ENCODE measurements around the gene KRTAP2-1. TPM values are rescaled to one million over a fixed set of nuclear protein-coding genes. Genes with fewer than 3 reads are reported as not detected.
"Not testable (repeated sequence)": the region's sequence is repeated elsewhere in the genome, so short reads cannot be mapped to it uniquely, and the experiment has no call there.

KRTAP2-1 gene
- total and polyA plus RNA-seq, 4 donors, result not detected

DNA sequence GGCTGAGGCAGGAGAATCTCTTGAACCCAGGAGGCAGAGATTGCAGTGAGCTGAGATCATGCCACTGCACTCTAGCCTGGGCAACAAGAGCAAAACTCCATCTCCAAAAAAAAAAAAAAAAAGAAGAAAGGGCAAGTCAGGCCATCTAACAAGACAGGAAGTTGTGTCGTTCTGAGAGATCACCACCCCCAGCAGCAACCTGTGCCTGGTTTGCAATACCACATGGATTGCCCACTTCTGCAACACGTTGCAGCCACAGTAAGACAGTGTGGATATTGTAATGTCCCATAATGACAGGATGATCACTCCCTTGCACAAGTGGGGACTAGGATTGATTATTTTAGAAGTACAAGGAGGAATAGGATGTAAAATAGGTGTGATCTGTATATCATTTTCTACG, 21.9 kb upstream of the KRTAP2-1 start:
- H3K9me3 ChIP-seq (ENCODE audit: control insufficient read depth, insufficient read depth, low read length), result no peaks in the 10 kb centered on the region
- H3K27me3 ChIP-seq (ENCODE audit: control insufficient read depth, insufficient read depth, low read length), result no peaks in the 10 kb centered on the region
- H3K4me1 ChIP-seq (ENCODE audit: control insufficient read depth, insufficient read depth, low read length), result no peaks in the 10 kb centered on the region
- H3K27ac ChIP-seq (ENCODE audit: low read depth, low read length), result no peak overlapping the region
- H3K36me3 ChIP-seq (ENCODE audit: control insufficient read depth, insufficient read depth, low read length), result no peaks in the 10 kb centered on the region
- no peak for DNase-seq (ENCODE audit: low read depth in 4 of 6, low spot score in 6 of 6)
- 95% methylated on average over 2 of the region's 3 CpGs for WGBS (ENCODE audit: insufficient coverage)
- no peak overlapping the region for H3K4me3 ChIP-seq (ENCODE audit: low read depth, low read length)

DNA sequence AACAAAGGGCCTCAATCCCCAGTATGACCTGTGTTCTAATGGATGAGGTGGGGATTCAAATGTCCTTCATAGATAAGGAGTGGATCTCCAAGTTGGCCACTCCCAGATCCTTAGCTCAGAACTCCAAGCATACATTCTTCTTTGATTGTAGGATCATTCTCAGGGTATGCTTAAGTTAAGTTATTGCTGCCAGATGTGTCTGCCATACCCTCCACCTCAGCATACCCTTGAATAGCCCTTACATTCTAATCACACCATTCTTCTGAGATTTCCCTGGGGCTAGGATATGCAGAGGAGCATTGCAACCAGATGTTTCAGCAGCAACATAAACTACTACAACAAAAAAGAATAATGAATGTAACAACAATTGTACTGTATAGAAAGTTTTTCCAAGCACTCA, 20.2 kb upstream of the KRTAP2-1 start:
- H3K9me3 ChIP-seq (ENCODE audit: control insufficient read depth, insufficient read depth, low read length), result no peaks in the 10 kb centered on the region
- no peak for DNase-seq (ENCODE audit: low read depth in 4 of 6, low spot score in 6 of 6)

GRCh38 chr17:41065829-41066624, 18.9 kb upstream of the KRTAP2-1 start, which contains the start of gene KRTAP2-4:
Gene KRTAP2-4, minus strand, starts transcription at chr17:41065879. Its CDS starts 34 bp downstream, at chr17:41065845.
- no peaks in the 10 kb centered on the region for H3K36me3 ChIP-seq (ENCODE audit: control insufficient read depth, insufficient read depth, low read length)
- no peak for DNase-seq (ENCODE audit: low read depth in 4 of 6, low spot score in 6 of 6)
- 83% methylated on average over 1 of the region's 6 CpGs for WGBS (ENCODE audit: insufficient coverage)
- H3K4me1 ChIP-seq (ENCODE audit: control insufficient read depth, insufficient read depth, low read length), result no peaks in the 10 kb centered on the region
- no peak within 1 kb of the TSS for H3K27ac ChIP-seq (ENCODE audit: low read depth, low read length)
- no peaks in the 10 kb centered on the region for H3K9me3 ChIP-seq (ENCODE audit: control insufficient read depth, insufficient read depth, low read length)
- H3K4me3 ChIP-seq (ENCODE audit: low read depth, low read length), result no peak within 1 kb of the TSS
- H3K27me3 ChIP-seq (ENCODE audit: control insufficient read depth, insufficient read depth, low read length), result no peaks in the 10 kb centered on the region

More for the DNA sequence above, 20.2 kb upstream of the KRTAP2-1 start:
- no peaks in the 10 kb centered on the region for H3K36me3 ChIP-seq (ENCODE audit: control insufficient read depth, insufficient read depth, low read length)
- H3K4me3 ChIP-seq (ENCODE audit: low read depth, low read length), result no peak overlapping the region
- H3K27ac ChIP-seq (ENCODE audit: low read depth, low read length), result no peak overlapping the region
- no peaks in the 10 kb centered on the region for H3K27me3 ChIP-seq (ENCODE audit: control insufficient read depth, insufficient read depth, low read length)
- H3K4me1 ChIP-seq (ENCODE audit: control insufficient read depth, insufficient read depth, low read length), result no peaks in the 10 kb centered on the region

GRCh38 chr17:41065016-41065689, 18.0 kb upstream of the KRTAP2-1 start:
- DNase-seq (ENCODE audit: low read depth in 4 of 6, low spot score in 6 of 6); H3K4me3 ChIP-seq (ENCODE audit: low read depth, low read length); H3K36me3 ChIP-seq (ENCODE audit: control insufficient read depth, insufficient read depth, low read length); H3K27ac ChIP-seq (ENCODE audit: low read depth, low read length); H3K9me3 ChIP-seq (ENCODE audit: control insufficient read depth, insufficient read depth, low read length); H3K27me3 ChIP-seq (ENCODE audit: control insufficient read depth, insufficient read depth, low read length); H3K4me1 ChIP-seq (ENCODE audit: control insufficient read depth, insufficient read depth, low read length): not testable (repeated sequence)
- WGBS (ENCODE audit: insufficient coverage), result 94% methylated on average over 2 of the region's 16 CpGs

DNA sequence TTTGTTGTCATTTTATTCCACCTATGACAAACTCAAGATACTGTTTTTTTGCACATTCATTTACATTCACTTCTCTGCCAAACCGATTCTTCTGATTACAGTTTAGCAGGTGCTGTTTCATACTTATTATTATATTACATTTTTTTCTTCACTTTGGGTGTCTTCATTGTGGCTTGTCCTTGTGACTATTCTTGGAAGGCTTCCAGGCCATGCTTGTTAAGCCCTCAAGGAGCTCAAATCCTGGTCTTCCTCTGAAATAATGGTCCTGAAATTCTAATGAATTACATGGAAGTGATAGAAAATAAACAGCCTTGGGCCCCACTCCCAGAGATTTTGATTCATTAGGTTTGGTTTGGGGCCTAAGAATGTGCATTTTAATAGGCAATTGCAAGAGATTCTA, 17.2 kb upstream of the KRTAP2-1 start:
- no CpG with 5 or more reads among the region's 1 CpG for WGBS (ENCODE audit: insufficient coverage)
- Histone ChIP-seq H3K4me3 (ENCODE audit: low read depth, low read length) (no peak overlapping the region), H3K27me3 (ENCODE audit: control insufficient read depth, insufficient read depth, low read length) (no peaks in the 10 kb centered on the region), H3K4me1 (ENCODE audit: control insufficient read depth, insufficient read depth, low read length) (no peaks in the 10 kb centered on the region), H3K27ac (ENCODE audit: low read depth, low read length) (no peak overlapping the region), H3K36me3 (ENCODE audit: control insufficient read depth, insufficient read depth, low read length) (no peaks in the 10 kb centered on the region), H3K9me3 (ENCODE audit: control insufficient read depth, insufficient read depth, low read length) (no peaks in the 10 kb centered on the region)
- no peak for DNase-seq (ENCODE audit: low read depth in 4 of 6, low spot score in 6 of 6)

DNA sequence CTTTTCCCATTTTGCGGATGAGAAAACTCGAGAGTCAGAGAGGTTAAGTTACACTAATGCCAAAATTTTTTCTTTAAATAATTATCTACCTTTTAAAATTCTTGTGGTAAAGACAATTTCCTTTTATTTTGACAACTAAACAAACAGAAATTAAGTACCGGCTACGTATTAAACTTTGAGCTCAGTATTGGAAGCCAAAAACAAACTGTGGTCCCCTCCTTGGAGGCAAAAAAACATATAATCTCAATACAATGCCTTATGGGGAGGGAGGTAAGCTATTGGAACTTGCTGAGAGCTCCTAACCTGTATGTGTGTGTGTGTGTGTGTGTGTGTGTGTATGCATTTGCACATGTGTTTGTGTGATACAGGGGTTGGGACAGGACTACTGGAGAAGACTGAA, 16.3 kb upstream of the KRTAP2-1 start:
- no CpG with 5 or more reads among the region's 4 CpGs for WGBS (ENCODE audit: insufficient coverage)

GRCh38 chr17:41061964-41062363, 14.8 kb upstream of the KRTAP2-1 start:
- 60% methylated on average over 1 of the region's 1 CpG for WGBS (ENCODE audit: insufficient coverage)
- no peak for DNase-seq (ENCODE audit: low read depth in 4 of 6, low spot score in 6 of 6)

More for the DNA sequence above, 16.3 kb upstream of the KRTAP2-1 start:
- H3K4me3 ChIP-seq (ENCODE audit: low read depth, low read length), result no peak overlapping the region
- no peaks in the 10 kb centered on the region for H3K36me3 ChIP-seq (ENCODE audit: control insufficient read depth, insufficient read depth, low read length)
- no peaks in the 10 kb centered on the region for H3K27me3 ChIP-seq (ENCODE audit: control insufficient read depth, insufficient read depth, low read length)
- no peak for DNase-seq (ENCODE audit: low read depth in 4 of 6, low spot score in 6 of 6)
- no peaks in the 10 kb centered on the region for H3K4me1 ChIP-seq (ENCODE audit: control insufficient read depth, insufficient read depth, low read length)
- no peaks in the 10 kb centered on the region for H3K9me3 ChIP-seq (ENCODE audit: control insufficient read depth, insufficient read depth, low read length)
- no peak overlapping the region for H3K27ac ChIP-seq (ENCODE audit: low read depth, low read length)

DNA sequence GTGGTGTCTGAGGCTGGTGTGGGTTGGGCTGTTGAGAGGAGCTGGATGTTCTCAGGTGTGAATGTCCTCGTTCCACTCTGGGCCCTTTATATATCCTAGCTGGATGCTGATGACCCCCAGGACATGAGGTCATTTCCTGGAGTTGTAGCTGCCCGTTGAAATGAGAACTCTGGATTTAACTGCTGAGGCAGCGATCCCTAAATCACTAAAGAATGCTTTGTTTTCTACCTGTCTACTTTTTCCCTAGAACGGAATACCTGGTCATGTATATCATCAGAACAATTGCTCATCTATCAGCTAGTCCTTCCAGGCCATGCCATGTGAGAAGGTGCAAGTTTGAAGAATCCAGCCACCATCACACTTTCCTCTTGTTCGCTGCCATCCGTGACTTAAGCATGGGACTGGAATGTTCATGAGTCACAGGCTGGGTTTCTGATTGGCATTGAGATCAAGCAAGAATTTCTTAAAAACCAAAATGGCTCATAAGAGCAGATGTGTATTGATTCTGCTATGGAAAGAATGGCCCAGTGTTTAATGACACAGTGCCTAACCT, 13.0 kb upstream of the KRTAP2-1 start, which contains the start of gene KRTAP2-3:
KRTAP2-3 (minus strand) TSS at position 63 of the 553 bp plus-strand sequence. CDS start 64 bp downstream, outside the sequence.
- 80% methylated on average over 4 of the region's 6 CpGs for WGBS (ENCODE audit: insufficient coverage)
- Histone ChIP-seq H3K9me3 (ENCODE audit: control insufficient read depth, insufficient read depth, low read length) (no peaks in the 10 kb centered on the region), H3K27me3 (ENCODE audit: control insufficient read depth, insufficient read depth, low read length) (no peaks in the 10 kb centered on the region), H3K4me3 (ENCODE audit: low read depth, low read length) (no peak within 1 kb of the TSS), H3K36me3 (ENCODE audit: control insufficient read depth, insufficient read depth, low read length) (no peaks in the 10 kb centered on the region), H3K27ac (ENCODE audit: low read depth, low read length) (no peak within 1 kb of the TSS), H3K4me1 (ENCODE audit: control insufficient read depth, insufficient read depth, low read length) (no peaks in the 10 kb centered on the region)
- no peak for DNase-seq (ENCODE audit: low read depth in 4 of 6, low spot score in 6 of 6)

More at GRCh38 chr17:41061964-41062363, 14.8 kb upstream of the KRTAP2-1 start:
- Histone ChIP-seq H3K4me3 (ENCODE audit: low read depth, low read length) (no peak overlapping the region), H3K9me3 (ENCODE audit: control insufficient read depth, insufficient read depth, low read length) (no peaks in the 10 kb centered on the region), H3K36me3 (ENCODE audit: control insufficient read depth, insufficient read depth, low read length) (no peaks in the 10 kb centered on the region), H3K4me1 (ENCODE audit: control insufficient read depth, insufficient read depth, low read length) (no peaks in the 10 kb centered on the region), H3K27ac (ENCODE audit: low read depth, low read length) (no peak overlapping the region), H3K27me3 (ENCODE audit: control insufficient read depth, insufficient read depth, low read length) (no peaks in the 10 kb centered on the region)

DNA sequence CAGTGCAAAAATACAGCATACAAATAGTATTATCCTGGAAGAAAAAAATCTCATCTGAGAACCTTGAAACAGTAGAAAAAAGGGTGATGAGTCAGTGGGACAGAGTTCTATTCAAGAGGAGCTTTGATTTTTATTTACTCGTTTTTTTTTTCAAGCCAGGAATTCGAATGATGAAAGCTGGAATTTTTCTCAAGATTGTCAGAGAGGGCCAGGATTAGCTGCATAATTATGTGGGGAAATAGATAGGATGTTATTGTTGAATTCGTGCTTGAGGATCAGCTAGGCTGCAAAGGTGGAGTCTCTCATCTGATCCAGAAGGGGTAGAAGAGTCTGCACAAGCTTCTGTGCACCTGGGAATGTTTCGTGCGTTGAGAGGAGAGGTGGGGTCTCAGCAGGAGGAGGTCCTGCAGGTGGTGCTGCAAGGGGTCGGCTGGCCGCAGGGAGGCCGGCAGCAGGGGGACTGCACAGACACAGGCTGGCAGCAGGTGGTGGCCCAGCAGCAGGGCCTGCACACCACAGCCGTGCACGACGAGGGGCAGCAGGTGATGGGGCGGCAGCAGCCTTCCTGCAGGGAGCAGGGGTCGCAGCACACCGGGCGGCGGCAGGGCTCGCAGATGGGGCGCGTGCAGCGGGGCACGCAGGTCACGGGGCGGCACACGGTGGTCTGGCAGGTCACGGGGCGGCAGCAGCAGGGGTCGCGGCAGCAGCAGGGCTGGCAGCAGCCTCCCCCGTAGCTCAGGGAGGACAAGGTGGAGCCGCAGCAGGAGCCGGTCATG, 12.3 kb upstream of the KRTAP2-1 start:
- H3K4me1 ChIP-seq (ENCODE audit: control insufficient read depth, insufficient read depth, low read length); H3K9me3 ChIP-seq (ENCODE audit: control insufficient read depth, insufficient read depth, low read length); DNase-seq (ENCODE audit: low read depth in 4 of 6, low spot score in 6 of 6); H3K4me3 ChIP-seq (ENCODE audit: low read depth, low read length); H3K27ac ChIP-seq (ENCODE audit: low read depth, low read length); H3K27me3 ChIP-seq (ENCODE audit: control insufficient read depth, insufficient read depth, low read length); H3K36me3 ChIP-seq (ENCODE audit: control insufficient read depth, insufficient read depth, low read length): not testable (repeated sequence)
- 42% methylated on average over 6 of the region's 31 CpGs for WGBS (ENCODE audit: insufficient coverage)

Measured in spinal cord (tissue), 10 donors.